Measurements from ENCODE around the gene AATK.

DNA sequence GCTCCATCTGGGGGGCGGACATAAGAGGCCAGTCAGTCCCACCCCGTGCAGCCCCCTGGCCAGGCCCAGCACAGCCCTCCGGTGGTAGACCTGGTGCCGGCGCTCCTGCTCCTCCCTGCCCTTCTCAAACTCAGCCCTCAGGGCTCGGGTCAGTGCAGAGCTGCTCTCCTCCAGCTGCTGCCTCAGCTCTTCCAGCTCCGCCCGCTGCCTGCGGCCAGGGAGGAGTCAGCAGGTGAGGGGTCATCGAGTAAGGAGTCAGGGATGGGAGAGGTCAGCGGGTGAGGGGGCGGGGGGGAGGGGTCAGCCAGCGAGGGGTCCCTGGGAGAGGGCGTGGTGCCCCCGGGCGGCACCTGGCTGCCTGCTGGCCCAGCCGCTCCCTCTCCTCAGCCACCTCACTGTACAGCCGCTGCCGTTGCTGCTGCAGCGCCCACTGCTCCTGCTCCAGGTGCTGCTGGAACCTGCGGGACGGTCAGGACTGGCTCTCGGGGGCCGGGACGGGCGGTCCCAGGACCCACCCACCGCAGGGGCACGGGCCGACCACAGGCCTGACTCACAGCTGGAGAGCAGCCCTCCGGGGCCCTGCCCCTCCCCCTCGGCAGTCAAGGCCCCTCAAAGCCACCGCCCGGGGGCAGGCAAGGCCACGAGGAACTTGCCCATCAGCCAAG lies 26.5 kb upstream of the AATK start:
- TF ChIP-seq, protein P1, sequence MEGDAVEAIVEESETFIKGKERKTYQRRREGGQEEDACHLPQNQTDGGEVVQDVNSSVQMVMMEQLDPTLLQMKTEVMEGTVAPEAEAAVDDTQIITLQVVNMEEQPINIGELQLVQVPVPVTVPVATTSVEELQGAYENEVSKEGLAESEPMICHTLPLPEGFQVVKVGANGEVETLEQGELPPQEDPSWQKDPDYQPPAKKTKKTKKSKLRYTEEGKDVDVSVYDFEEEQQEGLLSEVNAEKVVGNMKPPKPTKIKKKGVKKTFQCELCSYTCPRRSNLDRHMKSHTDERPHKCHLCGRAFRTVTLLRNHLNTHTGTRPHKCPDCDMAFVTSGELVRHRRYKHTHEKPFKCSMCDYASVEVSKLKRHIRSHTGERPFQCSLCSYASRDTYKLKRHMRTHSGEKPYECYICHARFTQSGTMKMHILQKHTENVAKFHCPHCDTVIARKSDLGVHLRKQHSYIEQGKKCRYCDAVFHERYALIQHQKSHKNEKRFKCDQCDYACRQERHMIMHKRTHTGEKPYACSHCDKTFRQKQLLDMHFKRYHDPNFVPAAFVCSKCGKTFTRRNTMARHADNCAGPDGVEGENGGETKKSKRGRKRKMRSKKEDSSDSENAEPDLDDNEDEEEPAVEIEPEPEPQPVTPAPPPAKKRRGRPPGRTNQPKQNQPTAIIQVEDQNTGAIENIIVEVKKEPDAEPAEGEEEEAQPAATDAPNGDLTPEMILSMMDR (conservative IDR thresholded peaks at IDR 0.05; ENCODE audit: low read depth, low read length), result no peak
- no peak for TF ChIP-seq EZH2 (IDR thresholded peaks at IDR 0.05; ENCODE audit: low read length, unreplicated experiment)
